H1 (cell line): ENCODE data around the gene VWA2. TPM values are rescaled to one million over a fixed set of nuclear protein-coding genes. Genes with fewer than 3 reads are reported as not detected.

Source experiments
- JUND ChIP-seq: IDR thresholded peaks from 2 replicates; pipeline ENCODE4 v1.6.1; 2011; ENCODE audit warnings: mild to moderate bottlenecking, improper control_type of control experiment, low read length
- polyA plus RNA-seq, 7 experiments: library from polyadenylated mRNA; depleted of rRNA in 3 of 7; stranded (reverse) in 5 of 7; unstranded in 2 of 7; fragments of >200 nt in 5 of 7; fragments of 200-250 nt in 2 of 7; gene quantifications; 1 replicate in 5 of 7; 2 replicates in 1 of 7; 4 replicates in 1 of 7; pipeline versions ENCODE4 v1.2.1 to v1.2.3, GENCODE V29; 2011 to 2013; ENCODE audit warnings: missing spikeins in 2 of 7, mixed read lengths in 2 of 7
- total RNA-seq: library from RNA; stranded (reverse); fragmentation: NEBNext Ultra II Directional; extraction: Animal tissue kit (Norgen Biotek cat#: 25700); gene quantifications from 2 replicates; pipeline ENCODE4 v1.2.1, GENCODE V29; 2021

The VWA2 gene
- total and polyA plus RNA-seq, 2 of the 8 experiments (the other 6 are each of a cell fraction or from before 2014, with no cell fraction given) = 2.8 to 2.9 TPM

- no peak for TF ChIP-seq JUND
Observed at GRCh38 chr10:114336823-114337509, 97.9 kb downstream of the VWA2 start (continued).
